Measurements from ENCODE around the gene RTL9. TPM values are rescaled to one million over a fixed set of nuclear protein-coding genes. Genes with fewer than 3 reads are reported as not detected.

Gene RTL9
- total RNA-seq, 1 experiment from 2014 or later = not detected

DNA sequence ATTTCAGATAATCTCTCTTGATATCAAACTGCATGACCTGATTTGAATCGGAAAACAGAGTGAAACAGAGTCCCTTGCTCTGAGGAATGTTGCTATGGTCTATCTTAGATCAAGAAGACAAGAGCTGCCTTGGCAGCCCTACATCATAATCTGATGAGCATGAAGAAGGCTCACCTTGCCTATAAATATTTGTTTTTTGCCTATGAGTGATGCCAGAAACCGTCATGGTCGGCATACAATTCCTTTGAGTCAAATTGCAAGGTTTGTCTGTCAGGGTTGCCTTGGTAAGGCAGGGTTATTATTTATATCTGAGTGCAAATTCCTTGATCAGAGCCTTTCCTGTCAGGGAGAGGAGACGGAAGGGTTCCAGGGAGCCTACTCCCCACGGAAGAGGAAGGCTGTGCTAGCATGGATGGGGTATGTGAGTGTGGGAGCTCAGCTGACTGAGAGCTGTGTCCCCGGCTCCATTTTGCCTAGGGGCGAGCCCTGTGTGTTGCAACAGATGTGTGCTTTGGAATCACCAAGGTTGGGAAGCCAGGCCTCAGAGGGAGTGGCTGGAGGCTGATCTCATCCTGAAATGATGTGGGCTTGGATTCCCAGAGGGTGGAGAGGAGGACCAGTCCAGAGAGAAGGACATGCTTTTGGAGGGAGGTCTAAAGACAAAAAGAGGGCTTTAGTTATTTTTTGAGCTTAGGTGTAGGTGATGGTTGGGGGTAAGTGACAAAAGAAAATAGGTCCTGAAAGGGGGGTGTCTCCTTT is 43.6 kb downstream of the RTL9 start:
- Histone ChIP-seq H3K9me3 (ENCODE audit: control insufficient read depth, insufficient read depth, low read depth, low read length) (no peaks in the 10 kb centered on the region), H3K4me1 (ENCODE audit: control insufficient read depth, insufficient read depth, low read length) (no peaks in the 10 kb centered on the region), H3K27ac (ENCODE audit: low read length) (no peak overlapping the region), H3K27me3 (ENCODE audit: control insufficient read depth, insufficient read depth, low read length) (peaks cover 7% of the 10 kb centered on the region), H3K4me3 (ENCODE audit: low read depth in 2 of 2, low read length in 2 of 2) (no peak overlapping the region), H3K36me3 (ENCODE audit: control insufficient read depth, insufficient read depth, low read length) (no peaks in the 10 kb centered on the region)
- DNase-seq (ENCODE audit: low read depth, low spot score) (no peak), ATAC-seq (no peak)
- intact Hi-C loops (cut with micrococcal nuclease; ENCODE audit: unreplicated experiment) (no loop called here), in situ Hi-C loops (cut with HindIII; ENCODE audit: low pct_unique_long_range_greater_than_20kb, low sequenced_read_pairs) (no loop called here)
- no TSS peak for BruUV-seq (replicated peaks)
- TF ChIP-seq POLR2AphosphoS5 (IDR thresholded peaks at IDR 0.05; ENCODE audit: low read depth, low read length) (no peak), CTCF (IDR thresholded peaks at IDR 0.05) (no peak), REST (IDR thresholded peaks at IDR 0.05; ENCODE audit: insufficient read depth in 1 of 2, low read depth in 2 of 2, low read length in 1 of 2) (no peak), TCF7L2 (IDR thresholded peaks at IDR 0.05; ENCODE audit: low read depth, low read length) (no peak), SIN3A (IDR thresholded peaks at IDR 0.05; ENCODE audit: borderline replicate concordance, insufficient read depth, low read depth, low read length) (no peak)
- CTCF ChIA-PET = no interaction called here
- POLR2A ChIA-PET = no interaction called here

DNA sequence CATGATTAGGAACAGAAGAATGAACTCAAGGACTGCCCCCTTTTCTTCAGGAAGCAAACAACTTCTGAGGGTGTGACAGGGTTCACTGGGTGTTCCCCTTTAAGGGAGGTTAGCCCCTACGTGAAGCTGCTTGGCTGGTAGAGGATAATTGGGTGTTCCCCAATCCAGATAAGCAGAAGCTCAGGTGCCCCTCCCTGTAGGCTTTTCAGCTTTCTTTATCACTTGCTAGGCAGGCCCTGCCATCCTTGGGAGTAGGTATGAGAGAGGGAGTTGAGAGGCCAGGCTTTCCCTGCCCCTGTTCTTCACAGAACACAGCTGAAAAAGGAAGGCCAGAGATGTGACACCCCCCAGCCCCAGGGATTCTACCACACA is 44.2 kb downstream of the RTL9 start:
- no peaks in the 10 kb centered on the region for H3K4me1 ChIP-seq (ENCODE audit: control insufficient read depth, insufficient read depth, low read length)

More for the DNA sequence above, 44.2 kb downstream of the RTL9 start:
- Histone ChIP-seq H3K27me3 (ENCODE audit: control insufficient read depth, insufficient read depth, low read length) (peaks cover 7% of the 10 kb centered on the region), H3K36me3 (ENCODE audit: control insufficient read depth, insufficient read depth, low read length) (no peaks in the 10 kb centered on the region), H3K9me3 (ENCODE audit: control insufficient read depth, insufficient read depth, low read depth, low read length) (no peaks in the 10 kb centered on the region), H3K27ac (ENCODE audit: low read length) (no peak overlapping the region), H3K4me3 (ENCODE audit: low read depth in 2 of 2, low read length in 2 of 2) (no peak overlapping the region)
- ChIA-PET CTCF (no interaction called here), POLR2A (no interaction called here)
- in situ Hi-C loops (cut with HindIII; ENCODE audit: low pct_unique_long_range_greater_than_20kb, low sequenced_read_pairs) = no loop called here
- BruUV-seq (replicated peaks) = no TSS peak
- TF ChIP-seq SIN3A (IDR thresholded peaks at IDR 0.05; ENCODE audit: borderline replicate concordance, insufficient read depth, low read depth, low read length) (no peak), CTCF (IDR thresholded peaks at IDR 0.05) (no peak), TCF7L2 (IDR thresholded peaks at IDR 0.05; ENCODE audit: low read depth, low read length) (no peak), POLR2AphosphoS5 (IDR thresholded peaks at IDR 0.05; ENCODE audit: low read depth, low read length) (no peak), REST (IDR thresholded peaks at IDR 0.05; ENCODE audit: insufficient read depth in 1 of 2, low read depth in 2 of 2, low read length in 1 of 2) (no peak)
- intact Hi-C loops (cut with micrococcal nuclease; ENCODE audit: unreplicated experiment) = no loop called here
- ATAC-seq = no peak
- no peak for DNase-seq (ENCODE audit: low read depth, low spot score)
